HG02678 (cell line): ENCODE measurements around the gene HPS1.
A peak's percentile ranks its signal among the peaks of the same experiment; 100 is the strongest.

Experiments used
- ATAC-seq: cut with Tn5 transposase; IDR thresholded peaks from one replicate; pipeline ENCODE4 v1.9.1; 2021; ENCODE audit warnings: mild to moderate bottlenecking, moderate library complexity; ENCODE audit not compliant: unreplicated experiment

The HPS1 gene

GRCh38 chr10:98465866-98466265 lies 19.1 kb upstream of the HPS1 start:
- ATAC-seq = no peak

- no peak for ATAC-seq
Observed at GRCh38 chr10:98463976-98464754, 17.4 kb upstream of the HPS1 start.

- no peak for ATAC-seq
Observed at GRCh38 chr10:98463016-98463415, 16.3 kb upstream of the HPS1 start.

- ATAC-seq = no peak
Observed at GRCh38 chr10:98461500-98461842, 14.7 kb upstream of the HPS1 start.

- no peak for ATAC-seq
Observed at GRCh38 chr10:98460837-98461499, 14.2 kb upstream of the HPS1 start.

GRCh38 chr10:98458809-98459784 lies 12.4 kb upstream of the HPS1 start:
- ATAC-seq = no peak

- ATAC-seq = no peak
Observed at GRCh38 chr10:98457721-98458120, 11.0 kb upstream of the HPS1 start.

- no peak for ATAC-seq
Observed at GRCh38 chr10:98456686-98457482, 10.1 kb upstream of the HPS1 start.

GRCh38 chr10:98456043-98456570 lies 9.4 kb upstream of the HPS1 start:
- ATAC-seq = no peak

- ATAC-seq = no peak
Observed at GRCh38 chr10:98453729-98454128, 7.0 kb upstream of the HPS1 start.

GRCh38 chr10:98450618-98451017 lies 3.9 kb upstream of the HPS1 start:
- ATAC-seq = no peak

- no peak for ATAC-seq
Observed at GRCh38 chr10:98449287-98449686, 2.6 kb upstream of the HPS1 start.

- ATAC-seq = peak; percentile 20
Observed at GRCh38 chr10:98446151-98446660, 529 bp downstream of the HPS1 start.

- no peak for ATAC-seq
Observed at GRCh38 chr10:98445200-98445812, 1.4 kb downstream of the HPS1 start.

GRCh38 chr10:98444314-98445006 lies 2.3 kb downstream of the HPS1 start:
- no peak for ATAC-seq

- no peak for ATAC-seq
Observed at GRCh38 chr10:98438715-98439114, 8.0 kb downstream of the HPS1 start.

GRCh38 chr10:98436704-98437103 lies 10.0 kb downstream of the HPS1 start:
- no peak for ATAC-seq

- ATAC-seq = no peak
Observed at GRCh38 chr10:98435178-98435577, 11.6 kb downstream of the HPS1 start.
